Measurements from ENCODE around the gene GRK7.
"Not testable (repeated sequence)": the region's sequence is repeated elsewhere in the genome, so short reads cannot be mapped to it uniquely, and the experiment has no call there.

Gene GRK7

DNA sequence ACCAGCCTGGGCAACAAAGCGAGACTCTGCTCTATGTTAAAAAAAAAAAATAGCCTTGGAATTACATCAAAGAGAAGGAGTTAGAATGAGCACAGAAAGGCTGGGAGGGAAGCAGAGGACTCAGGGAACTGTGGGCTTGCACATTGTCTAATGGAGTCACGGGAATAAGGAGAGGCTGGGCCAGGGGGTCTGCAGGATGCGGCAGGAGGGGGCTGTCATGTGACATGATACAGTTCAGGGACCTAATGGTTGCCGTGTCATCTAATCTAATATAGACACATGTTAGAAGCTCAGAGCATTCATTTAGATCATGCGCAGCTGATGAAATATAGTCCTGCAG lies 32.5 kb downstream of the GRK7 start:
- no peak for DNase-seq (ENCODE audit: low spot score)

DNA sequence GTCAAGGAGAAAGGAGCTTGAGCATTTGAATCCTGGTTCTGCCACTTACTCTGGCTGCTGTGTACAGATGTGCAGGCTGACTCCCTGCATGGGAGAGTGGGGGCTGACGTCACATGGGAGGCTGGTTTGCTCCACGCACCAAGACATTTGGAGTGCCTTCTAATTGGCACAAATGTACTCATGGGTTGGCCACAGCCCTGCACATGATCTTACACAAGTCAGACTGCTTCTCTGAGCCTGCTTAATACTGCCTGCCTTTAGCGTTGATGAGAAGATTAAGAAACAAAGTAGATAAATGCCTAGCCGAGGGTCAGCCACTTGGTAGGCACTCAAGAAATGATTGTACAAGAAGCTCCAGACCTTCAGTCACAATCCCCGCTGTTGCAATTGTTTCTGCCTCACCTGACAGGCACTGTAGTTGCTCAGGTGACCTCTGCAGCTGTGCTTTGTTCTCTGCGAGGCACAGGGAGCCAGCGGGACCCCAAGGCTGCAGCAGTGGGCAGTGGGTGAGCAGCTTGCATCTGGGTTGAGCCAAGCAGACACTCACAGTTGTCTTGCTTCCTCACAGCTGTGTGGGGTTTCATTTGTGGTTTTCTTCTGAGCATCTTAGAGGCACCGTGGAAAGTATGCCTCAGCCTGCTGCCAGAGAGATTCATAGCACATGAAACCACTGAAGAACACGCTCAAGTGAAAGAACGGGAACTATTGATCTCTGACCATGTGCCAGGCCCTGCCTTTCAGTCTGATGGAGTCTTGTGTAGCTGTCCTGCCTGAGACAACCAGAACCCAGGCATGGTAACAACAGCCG lies 33.1 kb downstream of the GRK7 start:
- DNase-seq (ENCODE audit: low spot score) = no peak

DNA sequence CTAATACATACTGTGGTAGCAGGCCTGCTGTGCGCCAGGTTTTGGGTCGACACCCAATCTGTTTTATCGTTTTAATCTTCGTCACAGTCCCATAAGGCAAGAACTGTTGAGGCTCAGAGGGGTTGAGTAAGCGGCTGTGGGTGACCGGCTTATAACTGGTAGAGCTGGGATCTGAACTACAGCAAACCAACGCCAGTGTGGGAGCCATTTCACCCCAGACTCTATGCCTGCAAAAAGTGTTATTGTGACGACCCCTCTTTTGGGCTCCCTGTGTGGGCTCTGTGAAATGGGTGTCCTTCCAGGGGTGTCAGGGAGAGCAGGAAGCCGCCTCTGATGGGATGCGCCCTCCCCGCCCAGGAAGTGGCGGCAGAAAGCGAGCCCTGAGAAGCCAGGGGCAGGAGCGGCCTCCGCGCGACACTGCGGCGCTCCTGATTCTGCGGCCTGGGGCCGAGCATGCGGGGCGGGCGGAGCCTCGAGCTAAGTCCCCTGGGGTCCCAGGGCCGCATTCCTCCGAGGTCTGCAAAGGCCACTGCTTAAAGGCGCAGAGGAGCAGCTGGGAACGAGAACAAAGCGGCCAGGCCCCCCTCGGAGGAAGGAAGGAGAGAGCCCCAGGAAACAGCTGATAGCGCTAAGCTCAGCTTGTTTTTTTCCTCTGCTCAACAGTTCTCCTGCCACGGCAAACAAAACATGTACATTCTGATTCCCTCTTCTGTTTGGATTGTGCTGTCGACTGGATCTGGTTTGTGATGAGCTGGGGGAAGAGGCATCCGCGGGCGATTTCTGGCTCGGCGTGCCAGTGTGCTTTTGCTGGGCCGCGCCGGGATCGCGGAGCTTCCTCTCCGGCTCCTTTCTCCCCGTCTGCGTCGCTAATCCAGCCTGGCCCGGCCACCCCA lies 33.9 kb downstream of the GRK7 start:
- DNase-seq (ENCODE audit: low spot score) = no peak

DNA sequence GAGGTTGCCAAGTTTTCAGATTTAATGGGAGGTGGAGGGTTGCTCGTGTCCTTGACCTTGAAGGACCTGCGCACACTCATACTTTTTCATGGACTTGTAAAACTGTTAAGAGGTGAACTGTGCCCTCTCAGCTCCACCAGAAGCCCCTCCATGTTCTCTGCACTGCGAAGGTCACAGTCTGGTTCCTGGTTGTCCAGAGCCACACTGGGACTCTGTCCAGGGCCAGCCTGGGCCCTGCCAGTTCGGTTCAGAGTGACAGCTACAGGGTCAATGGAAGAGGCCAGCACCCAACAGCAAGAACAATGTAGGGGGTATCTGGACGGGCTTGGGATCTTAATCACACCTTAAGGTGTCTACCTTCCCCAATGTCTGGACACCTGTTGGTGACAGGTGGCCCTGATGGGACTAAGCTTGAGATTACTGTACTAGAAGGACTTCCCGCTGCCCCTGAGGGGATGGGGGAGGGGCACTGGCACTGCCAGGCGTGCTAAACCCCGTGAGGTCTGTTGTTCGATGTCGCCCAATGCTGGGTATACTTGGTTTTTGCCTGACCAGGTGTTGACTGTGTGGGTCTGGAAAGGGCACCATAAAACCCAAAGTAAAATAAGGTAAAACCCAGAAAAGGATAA lies 34.7 kb downstream of the GRK7 start:
- no peak for DNase-seq (ENCODE audit: low spot score)

DNA sequence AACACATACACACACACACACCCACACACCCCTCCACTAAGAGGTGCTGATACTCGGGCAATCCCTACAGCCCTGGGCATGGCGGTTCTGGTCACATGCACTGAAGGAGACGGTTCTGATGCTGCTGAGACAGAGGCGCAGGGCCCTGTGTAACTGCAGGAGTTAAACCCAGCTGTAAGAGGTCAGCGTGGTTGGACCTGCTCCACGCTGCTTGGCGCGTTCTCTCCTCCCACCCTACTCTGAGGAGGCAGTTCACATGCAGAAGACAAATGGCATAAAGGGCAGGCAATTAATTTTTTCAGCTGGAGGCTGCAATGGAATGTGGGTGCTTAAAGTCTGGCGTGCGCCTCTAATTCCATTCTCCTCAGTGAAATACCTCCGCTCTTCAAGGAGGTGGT lies 35.2 kb downstream of the GRK7 start:
- DNase-seq (ENCODE audit: low spot score) = no peak

DNA sequence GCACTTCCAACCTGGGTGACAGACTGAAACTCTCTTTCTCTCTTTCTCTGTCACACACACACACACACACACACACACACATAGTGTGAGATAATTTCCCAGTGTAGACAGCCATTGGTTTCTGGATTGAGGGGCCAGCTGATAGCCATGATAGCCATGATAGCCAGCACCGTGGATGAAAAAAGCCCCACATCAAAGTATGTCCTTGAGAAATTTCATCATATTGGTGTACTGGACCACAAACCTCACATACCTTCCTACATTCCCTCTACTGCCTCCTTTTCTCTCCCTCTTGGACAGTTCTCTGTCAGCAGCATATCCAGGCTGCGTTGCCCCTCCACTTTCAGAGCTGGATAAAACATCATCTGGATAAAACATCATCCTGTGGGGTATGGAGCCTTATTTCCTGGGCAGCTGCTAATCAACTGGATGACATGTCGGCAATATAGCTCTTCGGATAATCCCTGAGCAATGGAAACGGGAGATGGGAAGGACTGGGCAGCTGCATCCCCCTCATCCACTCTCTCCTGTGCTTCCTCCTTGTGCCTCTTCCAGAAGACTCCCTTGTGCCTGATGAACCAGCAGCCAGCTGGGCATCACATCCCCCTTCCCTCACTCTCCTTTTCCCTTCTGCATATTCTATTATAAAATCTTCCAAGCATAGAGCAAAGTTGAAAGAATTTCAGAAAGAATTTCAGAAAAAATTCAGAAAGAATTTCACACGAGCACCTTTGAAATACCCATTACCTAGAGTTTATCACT lies 39.3 kb downstream of the GRK7 start:
- no peak for DNase-seq (ENCODE audit: low spot score)

DNA sequence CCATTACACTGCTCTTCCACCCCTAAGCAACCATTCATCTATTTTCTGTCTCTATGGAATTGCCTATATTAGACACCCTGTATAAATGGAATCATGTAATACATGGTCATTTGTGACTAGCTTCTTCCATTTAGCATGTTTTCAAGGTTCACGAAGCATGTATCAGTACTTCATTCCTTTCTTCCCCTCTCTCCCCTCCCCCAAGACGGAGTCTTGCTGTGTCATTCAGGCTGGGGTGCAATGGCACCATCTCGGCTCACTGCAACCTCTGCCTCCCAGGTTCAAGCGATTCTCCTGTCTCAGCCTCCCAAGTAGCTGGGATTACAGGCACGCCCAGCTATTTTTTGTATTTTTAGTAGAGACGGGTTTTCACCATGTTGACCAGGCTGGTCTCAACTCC lies 40.3 kb downstream of the GRK7 start:
- DNase-seq (ENCODE audit: low spot score) = not testable (repeated sequence)

DNA sequence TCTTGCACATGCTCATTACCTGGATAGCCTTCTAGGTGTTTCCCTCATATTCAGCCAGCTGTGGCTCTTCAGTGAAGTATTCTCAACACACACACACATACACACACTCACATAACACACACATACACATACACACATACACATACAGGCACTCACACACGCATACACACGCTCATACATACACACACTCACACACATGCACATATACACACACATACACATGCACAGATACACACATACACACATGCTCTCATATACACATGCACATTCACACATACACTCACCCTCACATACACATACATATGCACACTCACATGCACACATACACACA lies 41.2 kb downstream of the GRK7 start:
- DNase-seq (ENCODE audit: low spot score) = no peak

DNA sequence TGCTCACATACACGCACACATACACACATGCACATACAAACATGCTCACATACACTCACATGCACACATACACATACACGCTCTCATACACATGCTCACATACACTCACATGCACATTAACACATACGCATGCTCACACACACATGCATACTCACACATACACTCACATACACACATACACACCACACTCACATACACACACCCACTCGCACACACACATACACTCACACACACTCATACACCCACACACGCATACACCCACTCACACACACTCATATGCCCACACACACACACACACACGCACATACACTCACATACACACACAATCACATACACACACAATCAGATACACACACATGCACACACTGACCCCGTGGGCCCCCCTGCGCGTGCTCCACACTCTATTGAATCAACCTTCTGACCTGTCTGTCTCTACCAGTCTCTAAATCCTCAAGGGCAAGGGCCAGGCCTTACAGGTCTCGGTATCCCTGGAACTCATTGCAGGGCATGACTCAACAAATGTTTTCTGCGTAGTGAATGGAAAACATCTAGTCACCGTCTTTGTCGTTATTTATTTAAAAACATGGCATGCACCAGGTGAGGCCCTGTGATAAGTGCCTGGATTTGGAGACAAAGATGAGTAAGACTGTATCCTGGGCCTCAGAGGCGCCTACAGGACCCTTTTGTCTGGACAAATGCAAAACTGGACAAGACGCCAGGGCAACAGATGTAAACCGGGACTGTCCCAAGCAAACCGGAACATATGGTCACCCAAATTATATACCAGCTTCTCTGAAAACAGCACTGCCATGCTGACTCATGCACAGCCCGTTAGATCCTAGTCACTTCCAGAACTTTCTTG lies 41.8 kb downstream of the GRK7 start:
- no peak for DNase-seq (ENCODE audit: low spot score)

DNA sequence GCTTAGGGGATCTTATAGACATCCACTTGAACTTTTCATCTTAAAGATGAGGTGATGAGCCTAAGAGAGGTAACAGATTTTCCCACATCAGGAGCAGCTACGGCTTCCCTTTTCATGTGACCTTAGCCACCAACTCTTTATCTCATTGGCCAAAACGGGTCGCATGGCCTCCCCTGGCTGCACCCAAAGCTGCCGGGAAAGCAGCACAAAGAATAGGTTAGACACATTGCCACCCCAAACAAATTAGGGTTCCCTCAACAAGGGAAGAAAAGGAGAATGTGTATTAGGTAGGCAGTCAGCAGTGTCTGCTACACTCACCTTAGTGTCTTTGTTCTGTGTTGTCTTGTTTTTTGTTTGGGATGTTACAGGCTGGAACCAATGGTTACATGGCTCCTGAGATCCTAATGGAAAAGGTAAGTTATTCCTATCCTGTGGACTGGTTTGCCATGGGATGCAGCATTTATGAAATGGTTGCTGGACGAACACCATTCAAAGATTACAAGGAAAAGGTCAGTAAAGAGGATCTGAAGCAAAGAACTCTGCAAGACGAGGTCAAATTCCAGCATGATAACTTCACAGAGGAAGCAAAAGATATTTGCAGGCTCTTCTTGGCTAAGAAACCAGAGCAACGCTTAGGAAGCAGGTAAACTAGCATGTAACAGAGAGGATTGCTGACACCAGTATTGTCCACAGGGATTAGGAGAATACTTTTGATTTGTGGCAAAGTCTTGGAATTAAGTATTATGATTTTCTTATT lies 44.2 kb downstream of the GRK7 start:
- no peak for DNase-seq (ENCODE audit: low spot score)

DNA sequence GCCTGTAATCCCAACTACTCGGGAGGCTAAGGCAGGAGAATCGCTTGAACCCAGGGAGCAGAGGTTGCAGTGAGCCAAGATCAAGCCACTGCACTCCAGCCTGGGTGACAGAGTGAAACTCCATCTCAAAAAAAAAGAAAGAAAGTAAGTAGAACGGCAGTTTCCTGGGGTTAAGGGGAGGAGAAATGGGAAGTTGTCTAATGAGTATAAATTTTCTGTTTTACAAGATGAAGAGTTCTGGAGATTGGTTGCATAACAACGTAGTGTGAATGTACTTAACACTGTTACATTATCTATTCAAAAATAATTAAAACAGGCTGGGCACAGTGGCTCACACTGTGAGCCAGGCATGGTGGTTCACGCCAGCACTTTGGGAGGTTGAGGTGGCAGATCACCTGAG lies 45.4 kb downstream of the GRK7 start:
- DNase-seq (ENCODE audit: low spot score) = no peak

DNA sequence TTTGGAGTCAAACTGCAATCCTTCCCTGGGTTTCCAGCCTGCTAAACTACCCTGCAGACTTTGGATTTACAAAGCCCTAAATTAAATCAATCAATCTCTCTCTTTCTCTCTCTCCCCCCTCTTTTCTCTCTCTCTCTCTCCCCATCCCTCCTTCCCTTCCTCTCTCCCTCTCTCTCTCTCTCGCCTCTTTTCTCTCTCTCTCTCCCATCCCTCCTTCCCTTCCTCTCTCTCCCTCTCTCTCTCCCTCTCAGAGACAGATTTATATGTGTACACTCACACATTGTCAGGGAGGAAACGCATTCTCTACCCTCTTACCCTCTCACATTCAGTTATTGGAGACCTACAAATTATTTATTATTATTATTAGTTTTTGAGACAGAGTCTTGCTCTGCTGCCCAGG lies 47.0 kb downstream of the GRK7 start:
- DNase-seq (ENCODE audit: low spot score) = no peak

DNA sequence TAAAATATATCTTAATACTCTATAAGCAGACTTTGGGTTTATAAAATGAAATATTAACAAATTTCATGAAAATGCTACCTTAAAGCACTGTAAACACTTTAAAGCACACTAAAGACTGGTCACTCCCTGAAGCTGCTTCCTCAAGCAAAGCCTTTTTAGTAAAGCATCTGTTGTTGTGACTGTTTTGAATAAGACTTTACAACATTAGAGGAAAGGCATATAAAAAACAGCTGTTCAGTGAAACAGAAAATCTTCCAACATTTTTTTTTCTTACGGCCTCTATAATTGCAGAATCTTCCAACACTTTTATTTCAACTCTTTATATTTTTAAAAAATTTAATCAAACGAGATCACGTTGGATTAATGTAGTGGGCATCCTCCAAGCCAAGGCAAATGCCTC lies 48.1 kb downstream of the GRK7 start:
- no peak for DNase-seq (ENCODE audit: low spot score)

DNA sequence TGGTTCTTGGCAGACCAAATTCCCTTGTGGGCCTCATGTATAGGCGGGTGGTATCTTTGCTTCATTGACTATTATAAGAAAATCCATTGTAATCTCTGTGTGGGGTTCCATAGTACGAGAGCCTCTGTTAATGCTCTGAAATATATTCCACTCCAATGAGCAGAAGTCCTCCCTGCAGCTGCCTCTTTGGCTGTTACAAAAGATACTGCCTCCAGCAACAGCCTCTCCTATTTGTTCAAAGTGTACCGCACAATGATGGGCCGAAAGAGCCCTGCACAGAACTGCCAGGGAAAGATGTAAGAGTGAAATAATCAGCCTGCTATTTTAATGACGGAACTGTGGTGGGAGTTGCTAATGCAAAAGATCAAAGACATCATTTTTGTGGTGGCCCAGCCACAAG lies 48.9 kb downstream of the GRK7 start:
- DNase-seq (ENCODE audit: low spot score) = no peak

DNA sequence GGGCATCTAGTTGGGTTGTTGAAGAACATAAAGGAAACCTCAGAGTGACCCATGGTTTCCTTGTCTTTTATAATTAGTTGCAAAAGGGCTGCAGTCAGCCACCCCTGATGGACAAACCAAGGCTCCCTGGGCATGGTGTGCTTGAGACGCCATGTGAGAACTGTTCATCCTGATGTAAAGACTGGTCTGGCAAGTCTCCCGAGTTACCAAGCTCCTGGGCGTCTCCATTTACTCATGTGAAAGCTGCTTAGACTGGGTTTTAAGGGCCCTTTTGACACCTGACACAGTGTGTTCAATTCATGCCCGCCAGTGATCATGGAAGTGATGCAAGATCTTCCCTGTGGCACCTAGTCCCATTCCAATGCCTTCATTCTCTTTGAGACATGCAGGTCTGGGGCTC lies 49.4 kb downstream of the GRK7 start:
- no peak for DNase-seq (ENCODE audit: low spot score)
